Mesenteric fat pad (tissue), 1 donor: ENCODE measurements around the gene AKR1E2. TPM values are rescaled to one million over a fixed set of nuclear protein-coding genes. Genes with fewer than 3 reads are reported as not detected.

Experiments used
- DNase-seq: peaks from one replicate; pipeline ENCODE4 v3.0.0-alpha.2; 2020; ENCODE audit warnings: low spot score
- long read RNA-seq: library from polyadenylated mRNA; unstranded; transcript quantifications from one replicate; pipeline ENCODE4 v2.0.0, GENCODE V29; 2020
- total RNA-seq: library from RNA; stranded (reverse); fragmentation: NEBNext Ultra II Directional; extraction: Animal tissue kit (Norgen Biotek cat#: 25700); gene quantifications from one replicate; pipeline ENCODE4 v1.2.1, GENCODE V29; 2021
- donor health status: DM: yes; HTN: yes; CAD: no.

AKR1E2 gene
- total RNA-seq, result 9.2 TPM
- long read RNA-seq, partial matches to known transcripts, result 0 of 1 reads
- long read RNA-seq, other reads (novel, unspliced or antisense), result 0 of 1 reads

- peak; percentile 95 for DNase-seq
Measured at GRCh38 chr10:4825868-4826791, at the start of gene AKR1E2. Gene AKR1E2 (plus strand): TSS chr10:4826207. CDS start chr10:4826325, 118 bp downstream.

- no peak for DNase-seq
Measured at GRCh38 chr10:4776234-4776638, 49.8 kb upstream of the AKR1E2 start.

- DNase-seq, result no peak
Measured at GRCh38 chr10:4778761-4779160, 47.2 kb upstream of the AKR1E2 start.

DNA sequence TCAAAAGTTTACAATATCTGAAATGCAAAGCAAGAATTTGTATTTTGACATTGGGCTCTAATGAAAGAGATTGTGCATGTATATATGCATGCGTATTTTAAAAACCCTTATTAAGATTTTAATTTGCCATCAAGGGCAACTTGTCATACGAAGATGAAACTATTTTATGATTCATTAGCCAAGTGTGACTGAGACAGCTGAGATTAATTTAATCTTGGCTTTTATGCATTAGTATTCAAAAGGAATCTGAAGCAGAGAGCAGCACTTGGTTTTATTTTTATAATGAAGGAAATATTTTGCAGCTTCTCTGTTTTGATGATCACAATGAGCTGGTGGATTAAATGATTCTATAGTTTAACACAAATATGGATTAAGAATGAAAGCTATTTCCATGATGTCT lies 45.9 kb upstream of the AKR1E2 start:
- no peak for DNase-seq

GRCh38 chr10:4780782-4781181 lies 45.2 kb upstream of the AKR1E2 start:
- DNase-seq, result no peak

- no peak for DNase-seq
Measured at GRCh38 chr10:4781955-4782354, 44.1 kb upstream of the AKR1E2 start.

DNA sequence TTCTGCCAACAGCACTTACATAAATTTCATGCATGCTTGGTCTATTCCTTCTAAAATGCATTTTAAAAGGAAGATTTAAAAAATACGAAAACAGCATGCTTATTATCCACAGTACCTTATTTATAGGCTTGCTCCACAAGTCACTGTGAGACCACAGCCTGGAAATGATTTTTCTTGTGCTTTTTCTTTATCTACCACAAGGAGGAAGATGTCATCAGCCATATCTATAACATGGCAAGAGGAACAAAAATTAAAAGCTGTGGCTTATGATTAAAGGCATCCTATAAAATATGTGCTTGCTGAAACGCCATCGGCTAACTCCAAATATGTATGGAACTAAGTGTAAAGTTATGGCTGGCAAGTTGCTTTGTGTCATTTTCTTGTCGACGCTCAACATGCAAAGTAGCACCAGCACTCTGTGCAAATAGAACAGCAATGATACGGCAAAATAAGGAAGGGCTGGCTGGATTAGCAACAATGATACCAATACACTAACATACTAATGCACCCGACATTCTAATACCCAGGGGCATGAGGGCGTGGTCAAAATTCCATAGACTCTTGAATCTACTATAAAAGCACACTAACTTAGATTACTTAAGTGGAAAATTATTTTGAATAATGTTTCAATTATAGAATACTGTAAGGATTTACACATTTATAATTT lies 41.2 kb upstream of the AKR1E2 start:
- DNase-seq, result no peak

GRCh38 chr10:4786043-4786839 lies 39.8 kb upstream of the AKR1E2 start:
- no peak for DNase-seq

GRCh38 chr10:4790045-4790444 lies 36.0 kb upstream of the AKR1E2 start:
- DNase-seq, result no peak

- no peak for DNase-seq
Measured at GRCh38 chr10:4790922-4791321, 35.1 kb upstream of the AKR1E2 start.

GRCh38 chr10:4792381-4792780 lies 33.6 kb upstream of the AKR1E2 start:
- DNase-seq, result no peak

- no peak for DNase-seq
Measured at GRCh38 chr10:4801405-4801804, 24.6 kb upstream of the AKR1E2 start.

- no peak for DNase-seq
Measured at GRCh38 chr10:4802711-4803487, 23.1 kb upstream of the AKR1E2 start.

GRCh38 chr10:4803822-4804221 lies 22.2 kb upstream of the AKR1E2 start:
- DNase-seq, result no peak

- DNase-seq, result no peak
Measured at GRCh38 chr10:4804465-4804864, 21.5 kb upstream of the AKR1E2 start.

DNA sequence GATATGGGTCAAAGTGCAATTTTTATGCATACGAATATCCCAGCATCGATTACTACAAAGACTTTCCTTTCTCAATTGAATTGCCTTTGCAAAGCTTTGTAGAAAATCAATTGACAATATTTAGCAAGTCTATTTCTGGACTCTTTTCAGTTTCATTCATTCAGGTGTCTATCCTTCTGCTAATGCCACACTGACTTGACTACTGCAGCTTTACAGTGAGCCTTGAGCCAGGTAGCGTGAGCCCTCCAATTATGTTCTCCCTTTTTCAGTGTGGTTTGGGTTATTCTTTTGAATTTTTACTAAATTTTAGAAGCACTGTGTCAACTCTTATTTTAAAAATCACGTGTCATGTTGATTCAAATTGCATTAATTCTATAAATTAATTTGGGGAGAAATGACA lies 19.5 kb upstream of the AKR1E2 start:
- DNase-seq, result no peak

DNA sequence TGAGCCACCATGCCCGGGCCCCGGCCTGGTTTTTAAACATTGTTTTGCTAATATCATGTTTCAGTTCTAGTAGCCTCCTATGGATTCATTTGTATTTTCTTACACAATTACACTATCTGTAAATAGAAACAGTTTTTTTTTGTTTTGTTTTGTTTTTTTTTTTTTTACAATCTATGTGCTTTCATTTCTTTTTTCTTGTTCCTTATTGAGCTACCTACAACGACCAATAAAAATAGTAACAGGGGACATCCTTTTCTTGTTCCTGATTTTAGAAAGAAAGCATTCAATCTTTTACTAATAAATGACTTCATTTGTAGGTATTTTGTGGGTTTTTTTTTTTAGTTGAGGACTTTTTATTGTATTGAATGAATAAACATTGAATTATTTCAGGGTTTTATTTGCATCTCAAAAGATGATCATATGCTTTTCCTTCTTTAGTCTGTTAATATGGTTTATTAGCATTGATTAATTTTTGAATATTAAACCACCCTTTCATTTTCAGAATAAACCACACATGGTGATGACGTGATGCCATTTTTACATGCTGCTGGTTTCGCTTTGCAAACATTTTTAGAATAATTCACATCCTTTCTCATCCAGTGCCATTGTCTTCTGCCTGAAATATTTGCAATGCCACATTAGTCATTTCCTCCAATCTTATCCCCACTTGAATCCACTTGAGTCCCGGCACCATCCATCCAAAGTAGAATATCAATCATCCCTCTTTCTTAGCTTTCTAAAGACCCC lies 18.1 kb upstream of the AKR1E2 start:
- DNase-seq, result no peak

DNA sequence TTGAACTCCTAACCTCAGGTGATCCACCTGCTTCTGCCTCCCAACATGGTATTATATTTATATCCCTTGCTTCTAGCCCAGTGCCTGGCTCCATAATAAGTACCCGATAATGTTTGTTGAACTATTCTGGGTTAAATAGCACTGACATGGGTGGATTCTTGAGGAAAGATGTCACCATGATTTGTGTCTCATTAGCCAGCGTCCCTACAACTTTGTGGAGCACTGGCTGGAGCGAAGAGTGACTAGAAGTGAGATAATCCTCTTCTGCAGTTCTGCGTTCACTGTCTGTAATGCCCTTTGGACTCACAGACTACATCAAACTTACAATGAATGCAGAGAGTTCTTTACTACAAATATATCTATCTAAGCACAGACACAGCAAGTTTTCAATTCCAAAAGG lies 16.9 kb upstream of the AKR1E2 start:
- DNase-seq, result no peak

DNA sequence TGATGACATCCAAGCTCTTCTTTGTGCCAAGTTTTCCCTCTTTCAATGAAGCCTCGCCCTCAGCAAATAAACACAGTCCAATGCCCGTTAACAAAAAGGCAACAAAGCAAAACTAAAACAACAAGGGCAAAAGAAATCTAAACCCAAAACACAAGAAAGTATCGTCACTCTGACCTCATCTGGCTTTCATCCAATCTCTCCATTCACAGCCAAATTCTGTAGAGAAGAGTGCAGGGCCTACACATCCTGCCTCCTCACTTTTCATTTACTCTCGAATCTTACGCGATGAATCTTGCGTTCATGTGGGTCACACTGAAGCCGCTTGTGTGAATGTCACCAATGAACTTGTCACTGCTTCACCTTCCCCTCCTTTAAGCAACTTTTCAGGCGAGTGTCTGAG lies 15.9 kb upstream of the AKR1E2 start:
- DNase-seq, result no peak

DNA sequence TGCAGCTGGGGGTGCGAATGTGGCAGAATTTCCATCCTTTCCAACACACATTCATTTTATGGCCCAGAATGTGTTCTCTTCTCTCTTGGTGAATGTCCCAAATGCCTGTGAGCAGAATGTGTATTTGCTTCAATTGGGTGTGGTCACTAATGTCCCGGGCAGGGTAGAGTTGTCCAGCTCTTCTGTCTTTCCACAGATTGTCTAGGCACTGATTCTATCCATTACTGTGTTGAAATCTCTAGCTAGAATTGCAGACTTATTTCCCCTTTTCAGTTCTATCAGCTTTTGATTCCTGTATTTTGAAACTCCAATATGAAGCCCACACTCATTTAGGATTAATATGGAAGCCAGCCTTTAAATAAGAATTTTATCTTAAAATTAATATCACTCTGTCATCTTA lies 14.0 kb upstream of the AKR1E2 start:
- no peak for DNase-seq
